HEK293 (cell line): Measurements from ENCODE around the gene CMTM8.

Source experiments
- BCL11A ChIP-seq: fragments of 450-650 bp; formaldehyde crosslinking; IDR thresholded peaks from 2 replicates; pipeline ENCODE4 v1.5.1; 2016; ENCODE audit warnings: low read depth, missing biosample characterization, missing genetic modification characterization
- CTCF ChIP-seq: fragments of 450-650 bp; formaldehyde crosslinking; IDR thresholded peaks from 2 replicates; pipeline ENCODE4 v1.5.1; 2016; ENCODE audit warnings: missing biosample characterization, missing genetic modification characterization
- FEZF1 ChIP-seq: fragments of 450-650 bp; formaldehyde crosslinking; IDR thresholded peaks from 2 replicates; pipeline ENCODE4 v1.5.1; 2016; ENCODE audit warnings: missing biosample characterization, missing genetic modification characterization
- YY1 ChIP-seq: fragments of 450-650 bp; formaldehyde crosslinking; IDR thresholded peaks from 2 replicates; pipeline ENCODE4 v1.5.1; 2018; ENCODE audit warnings: missing biosample characterization, missing genetic modification characterization
- ZNF274 ChIP-seq, 2 experiments: fragments of 200-500 bp in 1 of 2; fragments of 450-650 bp in 1 of 2; sonication (Bioruptor generic) in 1 of 2; formaldehyde crosslinking in 1 of 2; IDR thresholded peaks; 2 replicates each; pipeline versions ENCODE4 v1.5.1 to v1.6.1; 2014 to 2016; ENCODE audit warnings: borderline replicate concordance in 1 of 2, inconsistent platforms in 1 of 2, low read length in 1 of 2, missing biosample characterization in 1 of 2, missing genetic modification characterization in 1 of 2
- ZNF324 ChIP-seq: fragments of 450-650 bp; formaldehyde crosslinking; IDR thresholded peaks from 2 replicates; pipeline ENCODE4 v1.5.1; 2016; ENCODE audit warnings: missing biosample characterization, missing genetic modification characterization

- no peak for TF ChIP-seq FEZF1 (tag by site-specific recombination)
- TF ChIP-seq ZNF324 (tag by site-specific recombination), result no peak
- TF ChIP-seq BCL11A (tag by site-specific recombination), result no peak
- no peak for TF ChIP-seq CTCF
- no peak for TF ChIP-seq ZNF274 (IDR thresholded peaks at IDR 0.05; ENCODE audit: low read length)
- TF ChIP-seq ZNF274 (tag by site-specific recombination; IDR thresholded peaks at IDR 0.05; ENCODE audit: borderline replicate concordance), result no peak
- TF ChIP-seq YY1 (tag by site-specific recombination), result no peak
Measured at GRCh38 chr3:32222950-32223349, 15.5 kb upstream of the CMTM8 start.
